ENCODE measurements around the gene C15orf62.

C15orf62 gene

GRCh38 chr15:40756938-40757337, 12.8 kb upstream of the C15orf62 start:
- DNase-seq, result peak; percentile 90

DNA sequence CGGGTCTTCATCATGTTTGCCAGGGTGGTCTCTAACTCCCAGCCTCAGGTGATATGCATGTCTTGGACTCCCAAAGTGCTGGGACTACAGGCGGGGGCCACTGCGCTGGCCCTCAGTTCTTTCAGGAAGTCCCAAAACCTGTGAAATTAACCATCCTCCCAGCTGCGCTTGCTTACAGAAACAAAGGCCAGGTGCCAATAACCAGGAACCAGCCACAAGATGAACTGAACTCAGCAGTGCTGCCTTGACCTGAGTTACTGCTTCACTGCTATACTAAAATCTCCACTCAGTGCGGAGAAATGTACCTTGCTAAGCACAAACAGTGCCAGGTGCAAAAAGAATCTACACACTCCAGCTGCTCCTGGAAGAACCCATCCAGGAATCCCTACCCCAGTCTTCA, 9.8 kb upstream of the C15orf62 start:
- DNase-seq, result no peak

- DNase-seq, result no peak
Observed at GRCh38 chr15:40762919-40763800, 6.6 kb upstream of the C15orf62 start.

DNA sequence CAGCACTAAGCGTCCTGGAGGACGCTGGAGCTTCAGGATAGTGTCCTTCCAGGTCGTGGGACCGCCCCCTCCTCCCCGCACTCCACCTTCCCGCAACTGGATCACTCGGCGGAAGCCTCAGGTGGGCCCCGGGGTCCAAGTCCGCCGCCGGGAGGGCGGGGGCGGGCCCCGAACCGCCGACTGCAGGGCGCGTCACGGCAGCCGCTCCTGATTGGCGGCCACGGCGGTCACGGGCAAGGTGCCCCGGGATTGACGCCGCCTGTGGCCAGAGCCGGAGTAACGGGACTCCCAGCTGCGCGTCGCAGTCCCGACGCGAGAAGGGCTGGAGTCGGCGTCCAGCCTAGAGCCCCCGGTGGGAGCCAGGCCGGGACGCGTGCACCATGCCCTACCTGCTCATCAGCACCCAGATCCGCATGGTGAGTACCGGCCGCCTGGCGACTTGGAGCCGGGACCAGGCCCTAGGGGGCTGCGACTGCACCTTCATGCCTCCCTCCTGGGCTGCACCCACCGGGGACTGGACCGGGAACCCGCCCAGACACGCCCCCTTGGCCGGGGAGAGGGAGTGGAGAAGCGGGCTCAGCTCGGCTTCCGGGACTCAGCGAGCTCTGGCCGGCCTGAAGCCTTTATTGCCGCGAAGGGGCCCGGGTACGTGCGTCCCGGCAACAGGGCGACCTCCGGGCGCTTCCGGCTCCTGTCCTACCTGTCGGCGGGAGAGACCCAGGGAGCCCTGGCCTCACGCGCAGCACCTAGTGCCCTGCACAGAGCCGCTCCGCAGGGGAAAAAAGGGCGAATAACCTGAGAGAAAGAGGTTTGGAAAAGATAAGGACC, 5.8 kb upstream of the C15orf62 start, which contains the start of gene GCHFR:
GCHFR (plus strand) TSS at position 268 of the 828 bp plus-strand sequence; CDS start at position 381, 113 bp downstream.
- DNase-seq, result no peak

- no peak for DNase-seq
Observed at GRCh38 chr15:40764629-40765103, 5.1 kb upstream of the C15orf62 start.

- DNase-seq, result no peak
Observed at GRCh38 chr15:40766194-40766815, 3.5 kb upstream of the C15orf62 start.

DNA sequence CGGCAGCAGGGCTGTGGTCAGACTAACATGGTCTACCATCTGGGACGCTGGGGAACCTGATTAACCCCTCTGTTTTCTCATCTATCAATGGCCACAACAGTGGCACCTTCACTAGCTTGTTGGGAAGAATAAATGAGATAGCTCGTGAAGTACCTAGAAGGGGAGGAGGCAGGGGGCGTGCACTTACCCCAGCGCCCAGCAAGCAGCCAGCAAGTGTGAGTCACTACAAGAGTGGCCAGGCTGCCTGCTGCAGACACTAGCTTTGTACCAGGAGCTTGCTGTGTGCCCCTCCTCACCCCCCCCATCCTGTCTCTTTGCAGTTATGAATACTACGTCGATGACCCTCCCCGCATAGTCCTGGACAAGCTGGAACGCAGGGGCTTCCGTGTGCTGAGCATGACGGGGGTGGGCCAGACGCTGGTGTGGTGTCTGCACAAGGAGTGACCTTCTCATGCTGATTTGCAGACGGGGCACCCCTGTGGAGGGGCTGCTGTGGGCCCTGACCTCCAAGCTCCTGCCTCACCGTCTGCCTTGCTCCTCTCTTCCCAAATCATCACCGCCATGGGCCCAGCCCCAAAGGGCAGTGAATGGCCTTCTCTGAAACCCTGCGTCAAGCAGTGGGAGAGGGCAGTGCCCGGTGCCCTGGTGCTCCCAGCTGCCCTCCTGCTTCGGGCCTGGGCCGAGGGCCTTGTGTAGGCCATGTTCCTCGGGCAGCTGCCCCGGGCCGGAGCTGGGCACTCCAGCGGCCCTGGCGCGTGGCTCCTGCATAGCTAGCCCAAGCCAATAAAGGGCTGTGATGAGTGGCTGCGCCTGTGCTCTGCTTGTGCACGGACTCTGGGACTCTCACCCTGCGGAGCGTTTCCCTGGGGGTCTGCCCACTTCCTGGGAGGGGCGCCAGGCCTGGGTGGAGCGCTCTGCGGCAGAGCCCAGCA, 2.6 kb upstream of the C15orf62 start:
- DNase-seq, result peak; percentile 29

- no peak for DNase-seq
Observed at GRCh38 chr15:40767838-40768500, 1.8 kb upstream of the C15orf62 start.

GRCh38 chr15:40768521-40769273, 1.1 kb upstream of the C15orf62 start:
- no peak for DNase-seq

DNA sequence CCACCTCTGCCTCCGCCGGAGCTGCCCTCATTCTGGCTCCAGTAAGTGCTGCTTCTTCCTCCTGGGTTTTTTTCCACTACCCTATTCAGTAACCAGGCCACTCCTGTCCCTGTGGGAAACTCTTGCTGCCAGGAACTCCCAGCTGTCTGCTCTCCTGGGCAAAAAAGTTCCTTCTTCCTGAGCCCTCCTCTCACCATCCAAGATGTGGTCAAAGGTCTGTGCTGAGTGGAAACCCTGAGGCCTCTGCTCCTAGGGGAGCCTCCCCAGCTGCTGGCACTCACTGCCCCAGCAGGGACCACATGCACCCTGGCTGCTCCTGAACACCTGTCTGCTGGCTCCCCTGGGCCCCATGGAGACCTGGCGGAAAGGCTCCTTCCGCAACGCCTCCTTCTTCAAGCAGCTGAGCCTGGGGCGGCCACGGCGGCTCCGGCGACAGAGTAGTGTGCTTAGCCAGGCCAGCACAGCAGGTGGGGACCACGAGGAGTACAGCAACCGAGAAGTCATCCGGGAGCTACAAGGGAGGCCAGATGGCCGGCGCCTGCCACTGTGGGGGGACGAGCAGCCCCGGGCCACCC, 454 bp downstream of the C15orf62 start:
- peak; percentile 20 for DNase-seq

DNA sequence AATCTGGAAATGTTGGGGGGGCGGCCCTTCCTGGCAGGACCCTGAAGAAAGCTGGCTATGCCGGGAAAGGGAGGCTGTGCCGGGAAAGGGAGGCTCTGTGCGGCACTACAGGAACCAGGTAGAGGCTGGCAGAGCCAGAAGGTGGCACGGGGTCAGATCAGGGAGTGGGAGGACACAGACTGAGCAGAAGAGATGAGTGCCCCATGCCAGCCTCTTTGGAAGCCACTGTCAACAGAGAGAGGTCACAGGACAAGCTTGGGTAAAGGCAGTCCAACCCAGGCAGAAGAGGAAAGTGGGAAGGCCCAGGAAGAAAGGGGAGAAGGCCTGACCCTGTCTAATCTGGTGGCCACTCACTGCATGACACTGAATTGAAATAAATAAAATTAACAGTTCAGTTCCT, 1.5 kb downstream of the C15orf62 start:
- no peak for DNase-seq

- no peak for DNase-seq
Observed at GRCh38 chr15:40772014-40772413, 2.2 kb downstream of the C15orf62 start.

DNA sequence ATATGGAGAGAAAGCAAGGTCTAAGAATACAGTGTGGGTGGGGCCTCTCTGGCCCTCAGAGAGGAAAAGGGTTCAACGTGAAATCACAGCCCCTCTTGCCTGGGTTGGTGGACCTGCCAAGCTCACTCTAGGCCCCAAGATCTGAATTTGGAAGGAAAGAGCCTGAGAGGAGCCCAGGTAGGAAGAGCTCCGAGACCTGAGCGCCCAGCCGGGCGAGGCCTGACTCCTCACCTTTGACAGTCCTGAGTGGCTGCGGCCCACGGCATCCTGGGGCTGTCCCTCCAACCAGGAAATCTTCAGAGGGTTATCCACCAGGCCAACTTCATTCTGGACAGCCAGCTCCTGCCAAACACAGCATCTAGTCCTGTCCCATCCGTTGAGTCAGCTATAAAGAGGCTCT, 3.7 kb downstream of the C15orf62 start:
- DNase-seq, result no peak

GRCh38 chr15:40773902-40774301, 4.1 kb downstream of the C15orf62 start:
- DNase-seq, result no peak

DNA sequence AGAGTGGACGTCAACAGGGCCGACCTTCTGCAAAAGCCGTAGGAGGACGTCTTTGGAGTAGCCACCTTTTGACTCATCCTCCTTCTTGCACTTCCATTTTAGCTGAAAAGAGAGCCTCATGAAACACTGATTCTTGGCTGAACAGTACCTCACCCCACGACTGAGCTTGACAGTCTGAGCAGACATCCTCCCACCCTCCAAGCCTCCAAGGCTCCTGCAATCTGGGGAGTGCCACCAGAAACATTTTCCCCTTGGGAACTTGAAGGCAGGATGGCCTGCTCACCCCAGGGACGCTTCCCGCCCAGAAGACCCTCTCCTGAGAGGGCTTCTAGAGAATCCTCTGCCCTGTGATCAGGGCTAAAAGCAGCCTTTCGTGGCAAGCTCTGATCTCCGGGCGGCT, 5.2 kb downstream of the C15orf62 start:
- DNase-seq, result no peak

DNA sequence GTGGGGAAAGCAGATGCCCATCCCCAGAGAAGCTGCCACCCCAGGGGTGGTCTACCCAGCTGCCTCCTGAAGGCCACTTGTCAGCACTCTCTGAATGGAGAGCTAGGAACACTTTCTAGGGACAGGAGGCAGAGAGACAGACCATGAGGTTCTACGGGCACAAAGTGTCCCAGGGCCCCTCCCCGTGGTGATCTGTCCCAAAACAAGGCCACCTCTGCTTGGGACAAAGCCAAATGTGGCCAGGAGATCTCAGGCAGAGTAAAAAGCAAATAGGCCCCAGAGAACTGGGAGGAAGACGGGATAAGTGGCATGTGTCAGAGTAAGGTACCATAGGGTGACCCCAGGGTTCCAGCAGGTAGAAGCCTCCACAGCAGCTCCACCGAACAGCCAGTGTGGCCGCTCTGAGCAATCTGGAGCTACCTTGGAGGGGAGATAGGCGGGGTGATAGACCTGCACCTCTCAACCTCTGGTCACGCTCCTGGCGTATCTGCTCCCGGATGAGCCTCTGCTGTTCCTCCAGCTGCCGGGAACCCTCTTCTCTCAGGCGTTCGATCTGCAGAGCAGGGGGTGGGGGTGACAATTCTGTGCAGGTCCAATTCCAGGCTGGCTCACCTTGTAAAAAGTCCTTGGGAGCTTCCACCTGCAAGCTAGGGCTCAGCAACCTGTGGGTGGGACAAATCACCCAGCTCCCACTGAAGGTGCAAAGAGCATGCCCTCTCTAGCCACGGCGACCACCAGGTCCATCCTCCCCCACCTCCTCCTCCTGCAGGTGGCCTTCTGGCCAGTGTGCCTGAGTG, 6.2 kb downstream of the C15orf62 start:
- no peak for DNase-seq

GRCh38 chr15:40776537-40777141, 6.9 kb downstream of the C15orf62 start:
- DNase-seq, result no peak

GRCh38 chr15:40782609-40783227, 12.9 kb downstream of the C15orf62 start:
- peak; percentile 29 for DNase-seq

- no peak for DNase-seq
Observed at GRCh38 chr15:40785164-40785563, 15.4 kb downstream of the C15orf62 start.

Data from NCI-H2227 treated with DMSO at 0.1 percent for 48 hours (cell line).